Heart left ventricle (tissue), 16 donors: Measurements from ENCODE around the gene CHMP3. TPM values are rescaled to one million over a fixed set of nuclear protein-coding genes. Genes with fewer than 3 reads are reported as not detected.

ENCODE experiments used
- ATAC-seq, 4 donors: fragments of 200-7000 bp; cut with Tn5 transposase; one replicate each; pipeline ENCODE4 v1.9.1; 2020 to 2022; ENCODE audit warnings: moderate library complexity in 4 of 4, mild to moderate bottlenecking in 3 of 4, moderate number of reproducible peaks in 1 of 4
- DNase-seq, 5 donors: peaks; one replicate each; pipeline ENCODE4 v3.0.0-alpha.2; 2020
- H3K27ac ChIP-seq, 12 donors: fragments of 200-600 bp; sonication (generic) in 4 of 12; one replicate each; pipeline versions ENCODE4 v1.5.0 to v1.8.0; 2016 to 2022; ENCODE audit warnings: mild to moderate bottlenecking in 2 of 12
- H3K27me3 ChIP-seq, 9 donors: fragments of 200-600 bp; sonication (generic) in 2 of 9; one replicate each; pipeline versions ENCODE4 v1.5.1 to v1.8.0; 2016 to 2022; ENCODE audit warnings: mild to moderate bottlenecking in 3 of 9
- H3K36me3 ChIP-seq, 9 donors: fragments of 200-600 bp; sonication (generic) in 2 of 9; one replicate each; pipeline versions ENCODE4 v1.5.0 to v1.8.0; 2018 to 2022; ENCODE audit warnings: mild to moderate bottlenecking in 2 of 9
- H3K4me1 ChIP-seq, 12 donors: fragments of 200-600 bp; sonication (generic) in 4 of 12; one replicate each; pipeline versions ENCODE4 v1.5.0 to v1.8.0; 2016 to 2022; ENCODE audit warnings: mild to moderate bottlenecking in 3 of 12
- H3K4me3 ChIP-seq, 12 donors: fragments of 200-600 bp; sonication (generic) in 4 of 12; one replicate each; pipeline versions ENCODE4 v1.5.0 to v1.8.0; 2017 to 2022; ENCODE audit warnings: mild to moderate bottlenecking in 9 of 12, moderate library complexity in 4 of 12
- H3K9me3 ChIP-seq, 12 donors: fragments of 200-600 bp; sonication (generic) in 4 of 12; one replicate each; pipeline versions ENCODE4 v1.5.0 to v1.8.0; 2016 to 2022; ENCODE audit warnings: mild to moderate bottlenecking in 1 of 12
- CTCF ChIP-seq, 12 donors: fragments of 200-600 bp; sonication (generic) in 4 of 12; IDR thresholded peaks; one replicate each; pipeline versions ENCODE4 v1.5.0 to v1.8.0; 2018 to 2022; ENCODE audit warnings: antibody characterized with exemption in 12 of 12, mild to moderate bottlenecking in 5 of 12
- POLR2A ChIP-seq, 2 donors: fragments of 450-650 bp; IDR thresholded peaks; one replicate each; pipeline ENCODE4 v1.6.1; 2017; ENCODE audit warnings: antibody characterized with exemption in 2 of 2, mild to moderate bottlenecking in 2 of 2, moderate library complexity in 2 of 2
- WGBS, 4 donors: extraction: QIAGEN DNeasy Blood & Tissue Kit in 2 of 4; methylation state at CpG; one replicate each; pipeline versions ENCODE4 v1.1.5 to v1.1.7; 2013 to 2018; 5-methylcytosine and 5-hydroxymethylcytosine counted together
- intact Hi-C, 10 donors: fragments of 100-400 bp; cut with DNase I; formaldehyde crosslinking; loops; one replicate each; pipeline versions ENCODE4 v1.11.1 to v1.14.2; 2022
- polyA plus RNA-seq, 2 donors: library from polyadenylated mRNA; stranded (reverse); fragments of 200-250 nt; gene quantifications; one replicate each; pipeline ENCODE4 v1.2.3, GENCODE V29; 2013
- total RNA-seq, 9 donors: library from RNA; depleted of rRNA in 2 of 9; stranded (reverse); fragments of >200 nt in 2 of 9; fragmentation: NEBNext Ultra II Directional in 3 of 9; extraction: Animal tissue kit (Norgen Biotek cat#: 25700) in 3 of 9; gene quantifications; one replicate each; pipeline versions ENCODE4 v1.1.0 to v1.2.4, GENCODE V29; 2016 to 2023
- donor health status: ischemic (EF 13 %, LVEDD 7.1; RV severe dilation, severe dysfunction).
- donor health status: healthy with polysubstance abuse.
- donor health status: DM: no; HTN: yes; CAD: no.
- donor health status: DM: no; HTN: no; CAD: no.
- donor health status: ischemic (EF 25% LVEDD 6.9; RV normal size, moderate dysfunction).
- donor health status: ischemic (EF 25% LVEDD 5.7; RV mildly dilated, moderate dysfunction).
- donor health status: healthy.
- donor health status: DM: yes; HTN: yes; CAD: no.
- donor health status: ischemic (EF 35%, LVEDD 5.7; RV mildly dilated, moderate dysfunction).
- donor health status: nonischemic (EF 11% LVEDD 7.7; RV severe dilation, severe dysfunction).
- donor health status: DM: yes; HTN: yes; CAD: no.
- donor health status: PGD.
- donor health status: ischemic (EF 29% LVEDD 5.4; RV normal size, mild dysfunction).
- donor health status: nonischemic (EF 23%, LVEDD 6.1; RV moderate dilation, normal function).

Gene CHMP3
- total and polyA plus RNA-seq, 11 donors: 50.0 to 178 (median 144) TPM

GRCh38 chr2:86543793-86544192, 19.4 kb downstream of the CHMP3 start:
- ATAC-seq (peak in 1 of 4 donors; percentile 20), DNase-seq (no peak)
- Histone ChIP-seq H3K36me3 (peaks cover 0 to 14% (median 0%) of the 10 kb centered on the region in 9 donors), H3K4me1 (peaks cover 0 to 35% (median 12%) of the 10 kb centered on the region in 12 donors), H3K27ac (peak overlapping the region in 3 of 12 donors; percentile 19 to 38 (median 36)), H3K4me3 (no peak overlapping the region), H3K27me3 (no peaks in the 10 kb centered on the region), H3K9me3 (peaks cover 0 to 16% (median 0%) of the 10 kb centered on the region in 12 donors)
- intact Hi-C loops: no loop called here
- WGBS, 4 donors: 70 to 84% (median 77%) methylated on average over 2 of the region's 2 CpGs
- TF ChIP-seq POLR2A (IDR thresholded peaks at IDR 0.05): no peak
- TF ChIP-seq CTCF (IDR thresholded peaks at IDR 0.05): no peak

- Histone ChIP-seq H3K4me1 (peaks cover 0 to 35% (median 12%) of the 10 kb centered on the region in 12 donors), H3K4me3 (no peak overlapping the region), H3K36me3 (peaks cover 0 to 13% (median 0%) of the 10 kb centered on the region in 9 donors), H3K27me3 (no peaks in the 10 kb centered on the region), H3K27ac (peak overlapping the region in 2 of 12 donors; percentile 19 to 36), H3K9me3 (peaks cover 0 to 13% (median 0%) of the 10 kb centered on the region in 12 donors)
- no peak for ATAC-seq
- 42 to 68% (median 50%) methylated on average over 2 of the region's 2 CpGs for WGBS, 4 donors
- no peak for DNase-seq
- intact Hi-C loops: no loop called here
- TF ChIP-seq CTCF (IDR thresholded peaks at IDR 0.05) (no peak), POLR2A (IDR thresholded peaks at IDR 0.05) (no peak)
Measured at GRCh38 chr2:86543335-86543734, 19.9 kb downstream of the CHMP3 start.

- intact Hi-C loops: no loop called here
- Histone ChIP-seq H3K4me3 (no peak overlapping the region), H3K4me1 (peaks cover 0 to 35% (median 12%) of the 10 kb centered on the region in 12 donors), H3K9me3 (peaks cover 0 to 13% (median 0%) of the 10 kb centered on the region in 12 donors), H3K36me3 (peaks cover 0 to 13% (median 0%) of the 10 kb centered on the region in 9 donors), H3K27me3 (no peaks in the 10 kb centered on the region), H3K27ac (peak overlapping the region in 1 of 12 donors; percentile 10)
- TF ChIP-seq POLR2A (IDR thresholded peaks at IDR 0.05) (no peak), CTCF (IDR thresholded peaks at IDR 0.05) (no peak)
- DNase-seq (no peak), ATAC-seq (no peak)
- WGBS, 4 donors: 59 to 76% (median 66%) methylated on average over 1 of the region's 1 CpG
Measured at GRCh38 chr2:86542814-86543213, 20.4 kb downstream of the CHMP3 start.

- H3K27me3 ChIP-seq: no peaks in the 10 kb centered on the region
- peaks cover 0 to 8% (median 0%) of the 10 kb centered on the region in 9 donors for H3K36me3 ChIP-seq
- H3K4me3 ChIP-seq: no peak overlapping the region
- peak overlapping the region in 1 of 12 donors; percentile 8 for H3K27ac ChIP-seq
- H3K4me1 ChIP-seq: peaks cover 0 to 35% (median 12%) of the 10 kb centered on the region in 12 donors
- ATAC-seq: peak in 3 of 4 donors; percentile 22 to 56 (median 45)
- peaks cover 0 to 11% (median 0%) of the 10 kb centered on the region in 12 donors for H3K9me3 ChIP-seq
- 34 to 50% (median 43%) methylated on average over 2 of the region's 2 CpGs for WGBS, 4 donors
- intact Hi-C loops: no loop called here
- DNase-seq: no peak
- no peak for TF ChIP-seq POLR2A (IDR thresholded peaks at IDR 0.05)
- TF ChIP-seq CTCF (IDR thresholded peaks at IDR 0.05): no peak
Measured at GRCh38 chr2:86541334-86541733, 21.9 kb downstream of the CHMP3 start.
